OCI-M1 (cell line): ENCODE measurements around the gene BLTP2.
"Not testable (repeated sequence)": the region's sequence is repeated elsewhere in the genome, so short reads cannot be mapped to it uniquely, and the experiment has no call there.

Source experiments
- DNase-seq: peaks from one replicate; lab custom pipeline; 2025; lab: John Stamatoyannopoulos, UW

BLTP2 gene

DNA sequence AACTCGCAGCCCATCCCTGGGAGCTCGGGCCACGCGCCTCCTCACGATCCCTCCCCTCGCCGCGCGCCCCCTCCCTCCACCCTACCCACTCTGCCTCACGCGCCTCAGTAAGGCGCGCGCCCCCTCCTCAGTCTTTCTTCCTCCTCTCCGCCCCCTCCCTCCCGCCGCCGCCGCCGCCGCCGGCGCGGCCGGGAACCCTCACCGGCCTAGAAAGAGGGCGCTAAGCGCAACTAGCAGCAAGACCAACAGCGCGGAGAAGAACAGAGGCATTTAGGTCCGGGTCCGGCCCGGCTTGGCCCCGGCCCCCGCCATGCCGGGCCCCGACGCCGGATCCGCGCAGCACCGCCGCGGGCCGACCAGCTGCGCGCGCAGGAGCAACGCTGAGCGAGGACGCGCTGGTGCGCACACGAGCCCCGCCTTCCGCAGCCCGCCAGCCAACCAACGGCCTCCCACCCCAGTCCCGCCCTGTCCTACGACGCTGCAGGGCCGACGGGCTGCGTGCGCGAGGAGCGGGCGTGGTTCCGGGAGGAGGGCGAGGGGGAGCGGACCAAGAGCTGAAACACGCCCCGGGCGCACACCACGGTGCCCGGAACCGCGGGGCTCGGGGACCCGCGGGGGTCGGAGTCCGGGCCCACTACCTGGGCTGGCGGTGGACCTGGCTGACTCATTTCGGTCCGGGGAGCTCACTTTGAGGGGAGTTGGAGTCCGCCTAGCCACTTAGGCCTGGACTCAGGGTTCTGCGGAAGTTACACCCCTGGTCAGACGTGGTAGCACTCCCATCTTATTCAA is at the start of gene BLTP2:
BLTP2 (minus strand) TSS at position 372 of the 789 bp plus-strand sequence; CDS start at position 270, 102 bp downstream.
- DNase-seq, result peak; percentile 99

DNA sequence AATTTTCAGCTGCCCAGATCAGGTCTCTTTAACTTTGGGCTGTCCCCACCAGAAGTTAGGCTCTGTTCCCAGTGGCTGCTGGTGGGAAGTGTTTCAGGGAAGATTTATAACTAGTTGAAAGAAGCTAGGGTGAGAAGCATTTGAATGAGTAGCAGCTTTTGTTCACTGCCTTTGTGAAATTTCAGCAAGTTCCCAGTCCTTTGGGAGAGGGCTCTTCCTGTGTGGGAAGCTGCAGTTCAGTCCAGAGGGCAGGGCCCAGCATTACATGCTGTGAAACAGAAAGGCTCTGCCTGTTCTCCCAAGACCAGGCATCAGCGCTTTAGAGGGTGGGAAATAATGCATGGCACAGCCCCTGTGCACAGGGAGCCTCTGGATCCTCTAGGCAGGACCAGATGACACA is 48.9 kb upstream of the BLTP2 start:
- no peak for DNase-seq

DNA sequence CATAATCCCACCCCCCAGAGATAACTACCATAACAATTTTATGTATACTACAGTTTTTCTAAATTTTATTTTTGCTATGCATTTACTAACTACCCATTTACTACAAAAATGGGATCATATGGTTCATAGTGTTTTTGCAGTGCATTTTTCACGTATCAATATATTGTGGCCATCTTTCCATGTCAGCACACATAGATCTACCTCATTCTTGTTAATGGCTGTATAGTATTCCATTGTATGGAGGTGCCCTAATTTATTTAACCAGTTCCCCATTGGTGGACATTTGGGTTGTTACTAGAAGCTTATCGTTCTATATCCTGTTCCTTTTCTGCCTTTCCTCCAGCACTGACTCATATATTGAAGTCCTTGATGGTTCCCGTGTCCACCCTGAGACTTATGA is 44.1 kb upstream of the BLTP2 start:
- DNase-seq, result no peak

DNA sequence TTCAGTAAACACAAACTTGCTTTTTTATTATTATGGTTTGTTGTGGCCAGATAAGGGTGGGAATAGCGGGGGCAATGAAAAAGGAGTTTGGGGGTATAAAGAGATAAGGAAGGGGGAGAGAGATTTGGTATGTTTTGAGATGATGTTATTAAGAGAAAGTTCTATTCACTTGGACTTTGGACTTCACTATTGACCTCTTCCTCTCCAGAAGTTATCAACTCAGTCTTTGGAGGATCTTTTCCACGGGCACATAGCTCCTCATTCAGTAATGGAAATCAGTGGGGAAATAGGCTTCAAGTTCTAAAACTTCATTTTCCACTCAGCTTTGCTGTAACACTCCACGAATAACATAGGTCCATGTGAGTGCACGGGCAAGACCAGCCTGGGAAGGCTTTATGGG is 43.5 kb upstream of the BLTP2 start:
- DNase-seq, result no peak

DNA sequence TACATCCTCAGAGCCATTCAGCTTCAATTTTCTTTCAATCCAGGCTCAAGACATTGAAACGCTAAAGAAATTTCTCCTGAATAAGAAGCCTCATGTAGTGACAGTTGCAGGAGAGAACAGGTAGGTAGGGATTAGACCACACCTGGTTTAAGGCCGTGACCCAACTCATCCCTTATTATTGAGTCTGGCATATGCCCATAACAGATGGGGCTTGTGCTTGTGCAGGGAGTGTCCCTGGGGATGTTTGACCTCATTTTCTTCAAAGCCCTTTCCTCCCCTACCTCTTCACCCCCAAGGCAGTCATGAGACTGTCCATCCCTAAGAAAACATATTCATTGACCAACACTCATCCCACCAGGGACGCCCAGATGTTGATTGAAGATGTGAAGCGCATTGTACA is 41.3 kb upstream of the BLTP2 start:
- DNase-seq, result no peak

DNA sequence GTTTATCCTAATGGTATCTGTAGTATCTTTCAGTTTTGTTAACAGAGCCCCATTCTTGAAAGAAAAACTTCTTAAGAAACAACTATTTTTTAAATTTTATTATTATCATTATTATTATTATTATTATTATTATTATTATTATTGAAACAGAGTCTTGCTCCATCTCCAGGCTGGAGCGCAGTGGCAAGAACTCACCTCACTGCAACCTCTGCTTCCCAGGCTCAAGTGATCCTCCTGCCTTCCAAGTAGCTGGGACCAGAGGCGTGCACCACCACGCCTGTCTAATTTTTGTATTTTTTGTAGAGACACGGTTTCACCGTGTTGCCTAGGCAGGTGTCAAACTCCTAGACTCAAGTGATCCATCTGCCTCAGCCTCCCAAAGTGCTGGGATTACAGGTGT is 40.4 kb upstream of the BLTP2 start:
- DNase-seq, result no peak

DNA sequence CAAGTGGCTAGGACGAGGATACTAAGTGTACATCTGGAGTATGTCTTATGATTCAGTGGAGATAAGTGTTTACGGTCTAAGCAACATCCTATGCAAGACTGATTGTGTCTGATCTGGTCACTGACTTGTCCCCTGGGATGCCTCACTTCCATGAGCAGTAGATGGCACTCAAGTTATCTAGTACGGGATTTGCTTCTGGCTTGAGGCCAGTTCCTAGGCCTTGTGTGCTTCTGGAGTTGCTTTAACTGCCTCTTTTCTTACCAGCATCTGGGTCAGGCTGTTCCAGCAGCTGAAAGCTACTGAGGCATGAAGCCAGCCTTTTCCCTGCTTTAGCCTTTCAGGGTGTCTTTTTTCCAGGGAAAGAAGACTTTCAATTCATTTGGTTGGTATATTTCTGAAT is 40.0 kb upstream of the BLTP2 start:
- peak; percentile 37 for DNase-seq

DNA sequence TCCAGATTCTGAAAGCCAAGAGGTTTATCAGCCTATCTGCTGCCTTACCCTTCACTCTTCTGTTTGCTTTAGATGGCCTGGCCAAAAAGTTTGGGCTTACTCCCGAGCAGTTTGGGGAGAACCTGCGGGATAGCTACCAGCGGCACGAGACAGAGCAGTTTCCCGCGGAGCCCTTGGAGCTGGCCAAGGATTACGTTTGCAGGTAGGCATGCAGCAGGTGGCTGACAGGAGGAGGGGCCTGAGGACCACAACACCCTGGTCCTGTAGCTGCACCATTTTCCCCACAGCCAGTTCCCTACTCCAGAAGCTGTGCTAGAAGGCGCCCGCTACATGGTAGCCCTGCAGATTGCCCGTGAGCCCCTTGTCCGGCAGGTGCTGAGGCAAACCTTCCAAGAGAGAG is 37.7 kb upstream of the BLTP2 start:
- DNase-seq, result no peak

DNA sequence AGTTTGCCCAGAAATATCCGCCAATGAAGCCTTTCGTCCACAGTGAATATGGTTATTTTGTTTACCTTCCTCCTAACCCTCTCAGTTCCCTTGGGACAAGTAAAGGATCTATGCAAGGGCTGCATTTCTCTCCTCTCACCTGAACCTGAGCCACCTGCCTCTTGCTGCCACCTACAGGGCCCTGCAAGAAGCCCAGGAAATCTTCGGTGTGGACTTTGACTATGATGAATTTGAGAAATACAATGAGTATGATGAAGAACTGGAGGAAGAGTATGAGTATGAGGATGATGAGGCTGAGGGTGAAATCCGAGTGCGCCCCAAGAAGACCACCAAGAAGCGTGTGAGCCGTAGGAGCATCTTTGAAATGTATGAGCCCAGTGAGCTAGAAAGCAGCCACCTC is 31.0 kb upstream of the BLTP2 start:
- no peak for DNase-seq

DNA sequence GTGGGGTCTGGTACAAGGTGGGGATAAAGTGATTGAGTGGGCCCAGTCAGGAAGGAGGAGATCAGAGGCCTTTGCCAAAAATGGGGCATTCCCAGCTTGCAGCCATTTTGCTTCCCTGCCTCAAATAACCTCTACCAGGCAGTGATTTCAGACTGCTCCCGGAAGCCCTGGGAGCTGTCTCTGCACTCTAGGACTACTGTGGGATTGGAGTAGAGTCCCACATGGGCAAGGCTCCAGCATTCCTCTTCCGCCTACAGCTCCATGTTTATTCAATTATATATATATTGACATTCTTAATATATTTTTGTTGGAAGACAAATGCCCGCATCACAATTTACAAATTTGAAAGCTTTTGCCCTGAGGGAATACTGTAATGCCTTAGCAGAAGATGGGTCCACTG is 30.5 kb upstream of the BLTP2 start:
- no peak for DNase-seq

DNA sequence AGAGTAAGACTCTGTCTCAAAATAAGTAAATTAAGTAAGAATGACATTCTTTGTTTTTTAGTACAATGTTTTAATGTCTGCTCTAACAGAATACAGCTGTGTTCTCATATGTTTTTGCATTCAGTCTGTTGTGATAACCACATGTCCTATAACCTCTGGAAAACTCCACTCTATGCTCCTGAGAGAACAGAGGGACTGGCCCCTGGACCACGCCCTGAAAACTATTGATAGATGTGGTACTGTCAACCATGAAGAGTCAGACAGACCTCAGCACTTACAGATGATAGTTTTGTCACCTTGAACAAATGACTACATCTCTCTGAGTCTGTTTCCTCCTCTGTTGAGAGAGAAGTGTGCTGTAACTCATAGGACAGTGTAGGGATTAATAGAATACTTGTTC is 25.0 kb upstream of the BLTP2 start:
- DNase-seq, result no peak

DNA sequence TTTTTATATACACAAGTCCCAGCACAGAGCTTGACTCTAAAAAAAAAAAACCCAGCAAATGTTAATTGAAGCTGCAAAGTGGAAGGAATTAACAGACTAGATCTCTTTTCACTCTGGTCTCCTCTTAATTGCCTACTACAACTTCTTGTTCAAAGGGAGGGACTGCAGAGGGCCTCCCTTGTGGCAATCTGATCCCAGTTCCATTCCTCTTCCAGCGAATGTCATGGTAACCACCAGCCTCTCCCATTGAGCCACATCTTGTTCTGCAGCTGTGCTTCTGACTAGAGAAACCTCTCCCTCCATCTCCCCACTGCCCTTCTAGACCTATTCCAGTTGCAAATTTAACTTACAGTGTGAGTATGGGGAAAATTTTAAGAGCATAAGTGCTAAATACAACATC is 22.9 kb upstream of the BLTP2 start:
- DNase-seq, result no peak

DNA sequence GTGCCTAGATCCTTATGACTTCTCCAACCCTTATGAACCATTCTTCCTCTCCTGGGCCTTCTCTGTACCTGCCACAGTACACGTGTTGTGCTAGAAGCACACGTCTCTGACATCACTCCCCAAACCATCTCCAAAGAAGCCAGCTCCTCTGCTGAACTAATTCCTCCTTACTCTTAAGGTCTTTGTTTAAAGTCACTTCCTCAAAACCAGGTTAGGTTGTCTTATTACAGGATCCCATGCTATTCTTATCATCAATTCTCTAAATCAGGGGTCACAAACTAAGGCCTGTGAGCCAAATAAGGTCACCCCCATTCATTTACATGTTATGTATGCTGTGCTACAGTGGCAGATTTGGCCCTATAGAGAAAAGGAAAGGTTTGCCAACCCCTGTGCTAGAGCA is 21.0 kb upstream of the BLTP2 start:
- peak; percentile 20 for DNase-seq

DNA sequence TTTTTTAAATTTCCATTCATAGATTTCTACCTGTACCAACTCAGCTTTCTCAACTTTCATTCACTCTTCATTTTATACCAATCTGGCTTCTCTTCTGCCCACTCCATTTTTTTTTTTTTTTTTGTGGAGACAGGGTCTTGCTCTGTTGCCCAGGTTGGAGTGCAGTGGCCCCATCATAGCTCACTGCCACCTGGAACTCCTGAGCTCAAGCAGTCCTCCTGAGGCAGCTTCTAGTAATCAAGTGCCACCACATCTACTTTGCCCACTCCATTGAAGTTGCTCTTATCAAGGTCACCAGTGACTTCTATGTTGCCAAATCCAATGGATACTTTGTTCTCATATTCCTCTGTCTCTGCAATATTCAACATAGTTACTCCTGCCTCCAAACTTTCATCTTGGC is 18.8 kb upstream of the BLTP2 start:
- no peak for DNase-seq

DNA sequence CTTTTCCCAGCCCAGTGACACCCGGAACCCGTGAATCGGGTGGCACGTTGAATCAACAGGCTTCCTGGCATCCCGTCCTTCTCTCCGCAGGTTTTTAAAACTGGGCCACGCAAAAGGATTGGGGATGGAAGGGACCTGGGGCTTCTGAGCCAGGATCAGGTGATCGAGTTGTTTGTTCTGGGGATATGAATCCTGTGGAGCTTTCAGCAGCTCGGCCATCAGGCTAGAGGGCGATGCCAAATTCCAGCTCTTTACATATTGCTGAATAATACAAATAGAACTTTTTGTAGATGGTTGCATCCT is 17.5 kb upstream of the BLTP2 start:
- DNase-seq, result no peak

DNA sequence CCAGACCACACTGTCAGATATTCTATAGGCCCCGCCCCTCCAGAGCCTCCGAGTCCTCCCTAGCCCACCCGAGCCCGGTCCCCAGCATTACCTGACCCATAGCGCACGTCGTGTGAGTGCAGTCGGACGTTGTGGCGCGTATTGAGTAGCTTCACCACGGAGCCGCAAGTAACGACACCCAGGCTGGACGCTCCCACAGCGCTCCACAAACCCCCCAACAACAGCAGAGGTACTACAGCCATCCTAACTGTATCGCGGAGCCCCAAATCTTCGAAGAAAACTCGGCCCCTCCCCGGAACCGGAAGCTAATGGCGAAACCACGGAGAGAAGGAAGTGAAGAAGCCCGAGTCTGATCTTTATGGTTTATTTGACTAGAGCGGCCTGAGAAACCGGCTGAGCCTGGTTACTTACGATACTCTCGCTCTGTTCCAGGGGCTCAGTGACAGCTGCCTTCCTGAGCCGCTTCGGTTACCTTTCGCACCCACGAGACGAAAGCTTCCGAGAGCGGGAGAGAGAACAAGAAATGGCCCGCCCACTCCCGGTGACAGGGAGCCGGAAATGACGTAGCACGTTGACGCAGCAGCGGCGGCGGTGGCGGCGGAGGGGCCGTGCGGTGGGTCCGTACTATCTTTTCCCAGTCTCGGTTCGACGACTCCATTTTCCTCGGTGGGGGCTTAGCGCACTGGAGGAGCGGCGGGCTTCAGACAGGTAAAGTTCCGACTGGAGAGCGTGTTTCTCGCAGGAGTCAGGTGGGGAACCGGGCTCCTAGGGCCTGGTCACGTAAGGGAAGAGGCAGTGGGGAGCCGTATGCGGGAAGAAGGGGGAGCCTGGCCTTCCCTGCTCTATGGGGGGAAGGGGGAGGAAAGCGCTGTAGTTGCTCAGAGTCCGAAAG is 16.9 kb upstream of the BLTP2 start, which contains the start of the genes SDF2 and SUPT6H:
SDF2 (minus strand) TSS at position 272 of the 892 bp plus-strand sequence; CDS start at position 242, 30 bp downstream.
SUPT6H (plus strand) TSS at position 571 of the 892 bp plus-strand sequence. CDS start 11,197 bp downstream, outside the sequence.
- DNase-seq, result peak; percentile 98

DNA sequence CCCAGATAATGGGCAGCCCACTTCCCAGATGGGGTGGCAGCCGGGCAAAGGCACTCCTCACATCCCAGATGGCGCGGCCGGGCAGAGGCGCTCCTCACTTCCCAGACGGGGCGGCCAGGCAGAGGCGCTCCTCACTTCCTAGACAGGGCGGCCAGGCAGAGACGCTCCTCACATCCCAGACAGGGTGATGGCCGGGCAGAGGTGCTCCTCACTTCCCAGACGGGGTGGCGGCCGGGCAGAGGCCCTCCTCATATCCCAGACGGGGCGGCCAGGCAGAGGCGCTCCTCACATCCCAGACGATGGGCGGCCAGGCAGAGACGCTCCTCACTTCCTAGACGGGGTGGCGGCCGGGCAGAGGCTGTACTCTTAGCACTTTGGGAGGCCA is 14.5 kb upstream of the BLTP2 start:
- DNase-seq, result not testable (repeated sequence)

DNA sequence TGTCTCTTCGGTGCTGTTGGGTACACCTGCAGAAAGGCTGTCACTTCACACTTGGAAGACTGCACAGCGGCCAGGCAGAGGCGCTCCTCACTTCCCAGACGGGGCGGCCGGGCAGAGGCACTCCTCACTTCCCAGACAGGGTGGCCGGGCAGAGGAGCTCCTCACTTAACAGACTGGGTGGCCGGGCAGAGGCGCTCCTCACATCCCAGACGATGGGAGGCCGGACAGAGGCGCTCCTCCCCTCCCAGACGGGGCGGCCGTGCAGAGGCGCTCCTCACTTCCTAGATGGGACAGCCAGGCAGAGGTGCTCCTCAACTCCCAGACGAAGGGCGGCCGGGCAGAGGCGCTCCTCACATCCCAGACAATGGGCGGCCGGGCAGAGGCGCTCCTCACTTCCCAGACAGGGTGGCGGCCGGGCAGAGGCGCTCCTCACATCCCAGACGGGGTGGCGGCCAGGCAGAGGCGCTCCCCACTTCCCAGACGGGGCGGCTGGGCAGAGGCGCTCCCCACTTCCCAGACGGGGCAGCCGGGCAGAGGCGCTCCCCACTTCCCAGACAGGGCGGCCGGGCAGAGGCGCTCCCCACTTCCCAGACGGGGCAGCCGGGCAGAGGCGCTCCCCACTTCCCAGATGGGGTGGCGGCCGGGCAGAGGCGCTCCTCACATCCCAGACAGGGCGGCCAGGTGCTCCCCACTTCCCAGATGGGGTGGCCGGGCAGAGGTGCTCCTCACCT is 14.0 kb upstream of the BLTP2 start:
- DNase-seq, result not testable (repeated sequence)

DNA sequence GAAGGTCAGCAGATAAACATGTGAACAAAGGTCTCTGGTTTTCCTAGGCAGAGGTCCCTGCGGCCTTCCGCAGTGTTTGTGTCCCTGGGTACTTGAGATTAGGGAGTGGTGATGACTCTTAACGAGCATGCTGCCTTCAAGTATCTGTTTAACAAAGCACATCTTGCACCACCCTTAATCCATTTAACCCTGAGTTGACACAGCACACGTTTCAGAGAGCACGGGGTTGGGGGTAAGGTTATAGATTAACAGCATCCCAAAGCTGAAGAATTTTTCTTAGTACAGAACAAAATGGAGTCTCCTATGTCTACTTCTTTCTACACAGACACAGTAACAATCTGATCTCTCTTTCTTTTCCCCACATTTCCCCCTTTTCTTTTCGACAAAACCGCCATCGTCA is 13.4 kb upstream of the BLTP2 start:
- DNase-seq, result not testable (repeated sequence)

DNA sequence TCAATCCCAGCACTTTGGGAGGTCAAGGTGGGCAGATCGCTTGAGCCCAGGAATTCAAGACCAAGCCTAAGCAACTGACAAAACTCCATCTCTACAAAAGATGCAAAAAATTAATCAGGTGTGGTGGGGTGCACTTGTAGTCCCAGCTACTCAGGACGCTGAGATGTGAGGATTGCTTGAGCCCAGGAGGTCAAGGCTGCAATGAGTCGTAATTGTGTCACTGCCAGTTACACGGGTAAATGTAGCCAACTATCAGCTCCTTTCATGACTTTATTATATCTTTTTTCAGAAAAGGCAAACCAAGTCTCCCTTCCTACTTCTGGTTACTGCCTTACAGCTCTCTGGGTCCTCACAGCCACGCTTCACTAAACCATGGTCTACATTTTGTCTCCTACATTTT is 12.8 kb upstream of the BLTP2 start:
- no peak for DNase-seq

DNA sequence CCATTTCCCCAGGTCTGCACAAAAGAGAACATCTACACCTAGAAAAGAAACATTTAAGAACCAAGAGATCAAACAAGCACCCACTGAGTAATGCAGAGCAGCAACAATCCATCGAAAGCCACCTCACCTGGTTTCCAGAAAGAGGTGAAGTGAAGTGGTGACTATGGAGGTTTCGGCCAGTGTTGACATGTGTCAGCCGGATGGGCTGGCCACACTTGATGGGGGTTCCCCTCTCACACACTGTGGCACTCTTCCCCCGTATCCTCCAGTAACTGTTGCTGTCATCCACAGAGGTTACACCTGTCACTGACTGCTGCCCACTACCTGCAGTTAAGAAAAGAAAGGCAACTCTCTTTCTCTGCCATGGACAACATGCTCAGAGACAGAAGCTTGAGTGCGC is 10.2 kb upstream of the BLTP2 start:
- DNase-seq, result no peak

DNA sequence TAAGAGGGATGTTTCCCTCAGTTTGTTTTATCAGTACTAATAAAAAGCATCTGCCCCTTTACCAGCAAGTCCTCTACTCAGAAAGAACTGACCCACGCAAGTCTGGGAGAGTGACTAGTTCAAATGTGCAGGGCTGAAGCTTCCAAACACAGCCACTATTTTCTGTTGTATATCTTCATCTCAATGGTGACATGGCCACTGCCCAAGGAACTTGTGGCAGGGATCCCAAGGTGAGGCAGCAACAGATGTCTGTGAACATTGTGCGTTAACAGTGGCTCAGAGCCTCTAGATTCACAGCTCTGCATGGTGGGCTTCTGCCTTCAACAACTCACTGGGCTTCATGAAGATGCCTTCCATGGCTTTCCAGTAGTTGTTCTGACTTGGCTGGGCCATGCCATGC is 3.7 kb upstream of the BLTP2 start:
- DNase-seq, result no peak
